ENCODE measurements around the gene AURKA. TPM values are rescaled to one million over a fixed set of nuclear protein-coding genes. Genes with fewer than 3 reads are reported as not detected.

The AURKA gene
- 15.2 and 27.0 TPM in 2 replicates for total RNA-seq

GRCh38 chr20:56392132-56392880 lies at the start of gene AURKA, which contains the start of gene CSTF1:
TSS of gene AURKA (minus strand) at chr20:56392215. CDS start at chr20:56388197, 4,018 bp downstream.
TSS of gene CSTF1 (plus strand) at chr20:56392645. CDS start at chr20:56395553, 2,908 bp downstream.

DNA sequence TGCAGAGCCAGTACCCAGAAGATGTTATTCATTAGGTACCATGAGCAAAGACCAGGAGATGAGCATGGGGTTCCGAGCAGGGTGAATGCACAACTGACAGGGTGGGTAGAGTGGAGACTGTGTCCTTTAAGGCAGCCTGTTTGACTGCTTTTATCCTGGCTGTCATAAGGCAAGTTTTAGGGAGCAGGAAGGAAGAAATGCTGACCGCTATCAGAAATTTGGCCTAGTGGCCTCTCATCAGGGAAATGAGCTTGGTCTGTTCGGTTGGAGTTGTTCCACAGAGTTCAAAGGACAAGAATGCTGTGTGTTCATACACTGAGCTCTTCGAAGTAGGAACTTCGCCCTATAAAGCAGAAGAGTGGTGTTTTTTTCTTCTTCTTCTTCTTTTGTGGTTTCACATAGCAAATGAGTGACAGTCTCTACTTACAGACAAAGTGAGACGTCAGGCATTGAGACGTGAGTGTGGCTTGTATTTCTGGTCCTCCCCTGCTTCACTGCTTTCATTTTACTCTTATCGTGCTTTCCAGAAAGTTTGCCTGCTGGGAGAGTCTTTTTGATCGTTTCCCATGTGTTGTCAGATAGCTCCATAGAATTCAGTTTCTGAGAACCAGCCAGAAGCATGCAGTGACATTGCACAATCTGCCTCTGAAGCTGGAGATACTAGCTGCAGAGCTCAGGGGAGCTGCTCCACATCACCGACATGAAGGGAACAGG lies 19.9 kb upstream of the AURKA start, which contains the start of gene CASS4:
CASS4 (plus strand) TSS at position 502 of the 714 bp plus-strand sequence; CDS start at position 701, 199 bp downstream.

GRCh38 chr20:56358600-56359211 lies 33.3 kb downstream of the AURKA start, which contains the start of gene FAM210B:
TSS of gene FAM210B (plus strand) at chr20:56358974. CDS start at chr20:56359006, 32 bp downstream.

Other genes starting within 250 kb of the AURKA start
- gene MC3R, start 143.5 kb downstream of the AURKA start, total RNA-seq: not detected in 2 replicates
- gene FAM210B, start 33.2 kb downstream of the AURKA start, total RNA-seq: 34.2 and 39.3 TPM in 2 replicates
- gene CSTF1, start 430 bp upstream of the AURKA start, total RNA-seq: 27.3 and 29.9 TPM in 2 replicates
- 0.13 TPM in 1 of 2 replicates, not detected in the other for gene CASS4, start 20.0 kb upstream of the AURKA start, total RNA-seq
- gene RTF2, start 76.4 kb upstream of the AURKA start, total RNA-seq: 85.5 and 94.3 TPM in 2 replicates
- gene FAM209A, start 132.5 kb upstream of the AURKA start, total RNA-seq: 0.12 TPM in 1 of 2 replicates, not detected in the other
- gene FAM209B, start 141.0 kb upstream of the AURKA start, total RNA-seq: not detected in 2 replicates
- gene TFAP2C, start 237.1 kb upstream of the AURKA start, total RNA-seq: not detected in 2 replicates

All from aortic smooth muscle cell (primary cell).